ENCODE data around the gene KPNA6.

DNA sequence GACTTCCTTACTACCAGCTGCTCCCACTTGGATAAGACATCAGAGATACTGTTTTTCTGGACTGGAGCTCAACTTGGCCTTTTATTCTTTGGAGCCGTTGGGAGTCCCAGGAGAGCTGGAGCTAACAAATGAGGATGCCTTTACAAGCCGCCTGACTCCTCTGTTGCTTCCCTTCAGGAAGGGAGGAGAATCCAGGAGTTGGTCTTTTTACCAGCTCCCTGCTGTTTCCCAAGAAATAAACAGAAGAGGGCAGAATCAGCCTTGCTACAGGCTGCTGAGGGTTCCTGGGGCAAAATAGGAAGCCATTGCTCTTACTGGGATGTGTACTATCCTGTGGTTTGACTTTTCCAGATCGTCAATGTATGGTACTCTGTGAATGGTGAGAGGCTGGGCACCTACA lies 115.8 kb downstream of the KPNA6 start:
- TF ChIP-seq POLR2AphosphoS5 (IDR thresholded peaks at IDR 0.05; ENCODE audit: insufficient read depth in 1 of 2, low read depth in 1 of 2): no peak
- no peak for TF ChIP-seq POLR2A (IDR thresholded peaks at IDR 0.05)
- no peak for TF ChIP-seq CTCF (IDR thresholded peaks at IDR 0.05)

All from vagina (tissue), 2 donors.